ENCODE measurements around the gene CNNM2.

The CNNM2 gene

GRCh38 chr10:103072276-103072675 lies 154.2 kb downstream of the CNNM2 start:
- Histone ChIP-seq H3K4me1 (ENCODE audit: control insufficient read depth, insufficient read depth, low read length, poor library complexity, severe bottlenecking) (no peaks in the 10 kb centered on the region), H3K27ac (ENCODE audit: low read depth, low read length, severe bottlenecking) (no peak overlapping the region), H3K4me3 (ENCODE audit: extremely low read depth, insufficient read depth, low read length, poor library complexity, severe bottlenecking) (no peak overlapping the region), H3K9me3 (ENCODE audit: control insufficient read depth, low read length) (no peaks in the 10 kb centered on the region), H3K36me3 (ENCODE audit: control insufficient read depth, insufficient read depth, low read length) (peaks cover 2% of the 10 kb centered on the region)
- 80 to 94% methylated on average over 1 to 12 of the region's 22 CpGs for WGBS, 2 experiments (ENCODE audit: insufficient coverage in 2 of 2)

- H3K4me1 ChIP-seq (ENCODE audit: control insufficient read depth, insufficient read depth, low read length, poor library complexity, severe bottlenecking), result no peaks in the 10 kb centered on the region
- H3K9me3 ChIP-seq (ENCODE audit: control insufficient read depth, low read length), result no peaks in the 10 kb centered on the region
- no peak overlapping the region for H3K27ac ChIP-seq (ENCODE audit: low read depth, low read length, severe bottlenecking)
- 96 to 100% methylated on average over 1 to 6 of the region's 8 CpGs for WGBS, 2 experiments (ENCODE audit: insufficient coverage in 2 of 2)
- peaks cover 5% of the 10 kb centered on the region for H3K36me3 ChIP-seq (ENCODE audit: control insufficient read depth, insufficient read depth, low read length)
- H3K4me3 ChIP-seq (ENCODE audit: extremely low read depth, insufficient read depth, low read length, poor library complexity, severe bottlenecking), result no peak overlapping the region
Measured at GRCh38 chr10:103072891-103073290, 154.8 kb downstream of the CNNM2 start.

- H3K9me3 ChIP-seq (ENCODE audit: control insufficient read depth, low read length), result no peaks in the 10 kb centered on the region
- 91 to 94% methylated on average over 9 to 21 of the region's 21 CpGs for WGBS, 2 experiments (ENCODE audit: insufficient coverage in 2 of 2)
Measured at GRCh38 chr10:103077020-103077419, 158.9 kb downstream of the CNNM2 start.

GRCh38 chr10:103077491-103078308 lies 159.6 kb downstream of the CNNM2 start:
- H3K4me1 ChIP-seq (ENCODE audit: control insufficient read depth, insufficient read depth, low read length, poor library complexity, severe bottlenecking), result no peaks in the 10 kb centered on the region
- H3K36me3 ChIP-seq (ENCODE audit: control insufficient read depth, insufficient read depth, low read length), result peaks cover 15% of the 10 kb centered on the region
- H3K27ac ChIP-seq (ENCODE audit: low read depth, low read length, severe bottlenecking), result no peak overlapping the region
- WGBS, 2 experiments (ENCODE audit: insufficient coverage in 2 of 2), result 93 to 96% methylated on average over 10 to 15 of the region's 16 CpGs
- H3K4me3 ChIP-seq (ENCODE audit: extremely low read depth, insufficient read depth, low read length, poor library complexity, severe bottlenecking), result no peak overlapping the region
- H3K9me3 ChIP-seq (ENCODE audit: control insufficient read depth, low read length), result no peaks in the 10 kb centered on the region

More at GRCh38 chr10:103077020-103077419, 158.9 kb downstream of the CNNM2 start:
- no peak overlapping the region for H3K27ac ChIP-seq (ENCODE audit: low read depth, low read length, severe bottlenecking)
- H3K36me3 ChIP-seq (ENCODE audit: control insufficient read depth, insufficient read depth, low read length), result peaks cover 10% of the 10 kb centered on the region
- H3K4me1 ChIP-seq (ENCODE audit: control insufficient read depth, insufficient read depth, low read length, poor library complexity, severe bottlenecking), result no peaks in the 10 kb centered on the region
- no peak overlapping the region for H3K4me3 ChIP-seq (ENCODE audit: extremely low read depth, insufficient read depth, low read length, poor library complexity, severe bottlenecking)

- Histone ChIP-seq H3K9me3 (ENCODE audit: control insufficient read depth, low read length) (no peaks in the 10 kb centered on the region), H3K4me3 (ENCODE audit: extremely low read depth, insufficient read depth, low read length, poor library complexity, severe bottlenecking) (no peak overlapping the region)
- 88% methylated on average over 1 of the region's 3 CpGs; no CpG with 5 or more reads in 1 of the 2 experiments for WGBS, 2 experiments (ENCODE audit: insufficient coverage in 2 of 2)
Measured at GRCh38 chr10:103078309-103078615, 160.2 kb downstream of the CNNM2 start.

GRCh38 chr10:103078676-103079075 lies 160.6 kb downstream of the CNNM2 start:
- Histone ChIP-seq H3K36me3 (ENCODE audit: control insufficient read depth, insufficient read depth, low read length) (peaks cover 22% of the 10 kb centered on the region), H3K27ac (ENCODE audit: low read depth, low read length, severe bottlenecking) (no peak overlapping the region), H3K4me3 (ENCODE audit: extremely low read depth, insufficient read depth, low read length, poor library complexity, severe bottlenecking) (no peak overlapping the region), H3K9me3 (ENCODE audit: control insufficient read depth, low read length) (no peaks in the 10 kb centered on the region), H3K4me1 (ENCODE audit: control insufficient read depth, insufficient read depth, low read length, poor library complexity, severe bottlenecking) (no peaks in the 10 kb centered on the region)
- WGBS, 2 experiments (ENCODE audit: insufficient coverage in 2 of 2), result 86 to 92% methylated on average over 12 to 13 of the region's 14 CpGs

More at GRCh38 chr10:103078309-103078615, 160.2 kb downstream of the CNNM2 start:
- Histone ChIP-seq H3K36me3 (ENCODE audit: control insufficient read depth, insufficient read depth, low read length) (peaks cover 18% of the 10 kb centered on the region), H3K27ac (ENCODE audit: low read depth, low read length, severe bottlenecking) (no peak overlapping the region), H3K4me1 (ENCODE audit: control insufficient read depth, insufficient read depth, low read length, poor library complexity, severe bottlenecking) (no peaks in the 10 kb centered on the region)

GRCh38 chr10:103079100-103079499 lies 161.0 kb downstream of the CNNM2 start:
- H3K36me3 ChIP-seq (ENCODE audit: control insufficient read depth, insufficient read depth, low read length), result peaks cover 27% of the 10 kb centered on the region
- H3K27ac ChIP-seq (ENCODE audit: low read depth, low read length, severe bottlenecking), result no peak overlapping the region
- no peak overlapping the region for H3K4me3 ChIP-seq (ENCODE audit: extremely low read depth, insufficient read depth, low read length, poor library complexity, severe bottlenecking)
- 89 to 96% methylated on average over 5 of the region's 7 CpGs for WGBS, 2 experiments (ENCODE audit: insufficient coverage in 2 of 2)
- no peaks in the 10 kb centered on the region for H3K9me3 ChIP-seq (ENCODE audit: control insufficient read depth, low read length)
- no peaks in the 10 kb centered on the region for H3K4me1 ChIP-seq (ENCODE audit: control insufficient read depth, insufficient read depth, low read length, poor library complexity, severe bottlenecking)

- no peaks in the 10 kb centered on the region for H3K9me3 ChIP-seq (ENCODE audit: control insufficient read depth, low read length)
- no peaks in the 10 kb centered on the region for H3K4me1 ChIP-seq (ENCODE audit: control insufficient read depth, insufficient read depth, low read length, poor library complexity, severe bottlenecking)
- no peak overlapping the region for H3K4me3 ChIP-seq (ENCODE audit: extremely low read depth, insufficient read depth, low read length, poor library complexity, severe bottlenecking)
- peaks cover 35% of the 10 kb centered on the region for H3K36me3 ChIP-seq (ENCODE audit: control insufficient read depth, insufficient read depth, low read length)
- 89 to 91% methylated on average over 11 of the region's 11 CpGs for WGBS, 2 experiments (ENCODE audit: insufficient coverage in 2 of 2)
- no peak overlapping the region for H3K27ac ChIP-seq (ENCODE audit: low read depth, low read length, severe bottlenecking)
Measured at GRCh38 chr10:103079946-103080345, 161.9 kb downstream of the CNNM2 start.

GRCh38 chr10:103080891-103081581 lies 162.9 kb downstream of the CNNM2 start:
- H3K27ac ChIP-seq (ENCODE audit: low read depth, low read length, severe bottlenecking), result no peak overlapping the region
- no peaks in the 10 kb centered on the region for H3K9me3 ChIP-seq (ENCODE audit: control insufficient read depth, low read length)
- no peaks in the 10 kb centered on the region for H3K4me1 ChIP-seq (ENCODE audit: control insufficient read depth, insufficient read depth, low read length, poor library complexity, severe bottlenecking)
- peaks cover 46% of the 10 kb centered on the region for H3K36me3 ChIP-seq (ENCODE audit: control insufficient read depth, insufficient read depth, low read length)
- 93 to 96% methylated on average over 3 to 4 of the region's 4 CpGs for WGBS, 2 experiments (ENCODE audit: insufficient coverage in 2 of 2)
- no peak overlapping the region for H3K4me3 ChIP-seq (ENCODE audit: extremely low read depth, insufficient read depth, low read length, poor library complexity, severe bottlenecking)

GRCh38 chr10:103082683-103083082 lies 164.6 kb downstream of the CNNM2 start:
- H3K27ac ChIP-seq (ENCODE audit: low read depth, low read length, severe bottlenecking), result no peak overlapping the region
- WGBS, 2 experiments (ENCODE audit: insufficient coverage in 2 of 2), result 100% methylated on average over 1 of the region's 1 CpG
- H3K9me3 ChIP-seq (ENCODE audit: control insufficient read depth, low read length), result no peaks in the 10 kb centered on the region
- H3K4me3 ChIP-seq (ENCODE audit: extremely low read depth, insufficient read depth, low read length, poor library complexity, severe bottlenecking), result no peak overlapping the region
- peaks cover 56% of the 10 kb centered on the region for H3K36me3 ChIP-seq (ENCODE audit: control insufficient read depth, insufficient read depth, low read length)
- no peaks in the 10 kb centered on the region for H3K4me1 ChIP-seq (ENCODE audit: control insufficient read depth, insufficient read depth, low read length, poor library complexity, severe bottlenecking)
